ENCODE results near the gene TSPEAR. TPM values are rescaled to one million over a fixed set of nuclear protein-coding genes. Genes with fewer than 3 reads are reported as not detected.

TSPEAR gene
- total RNA-seq, 2 donors from 2014 or later, result not detected

DNA sequence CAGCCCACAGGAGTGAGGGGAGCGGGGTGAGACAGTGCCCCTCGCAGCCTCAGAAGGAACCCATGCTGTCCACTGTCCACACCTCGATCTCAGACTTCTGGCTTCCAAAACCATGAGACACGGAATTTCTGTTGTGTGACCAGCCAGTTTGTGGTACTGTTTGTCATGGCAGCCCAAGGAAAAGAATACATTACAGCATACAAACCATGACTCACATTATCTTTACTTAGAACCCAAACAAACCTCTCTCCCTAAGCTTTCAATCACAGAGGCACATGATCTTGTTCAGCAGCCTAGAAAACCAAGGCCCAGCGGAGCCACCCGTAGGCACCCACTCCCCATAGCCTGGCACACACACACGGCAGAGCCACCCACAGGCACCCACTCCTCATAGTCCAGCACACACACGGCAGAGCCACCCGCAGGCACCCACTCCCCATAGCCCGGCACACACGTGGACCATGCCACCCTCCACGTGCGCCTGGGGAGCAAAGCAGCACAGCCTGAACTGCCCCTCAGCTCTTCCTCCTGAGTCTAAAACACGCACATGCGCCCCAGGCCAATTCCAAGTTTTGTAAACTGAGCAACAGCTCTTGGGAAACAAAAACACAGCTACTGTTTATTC is 138.3 kb downstream of the TSPEAR start:
- Histone ChIP-seq H3K9me3 (peaks cover 0 to 16% of the 10 kb centered on the region in 2 donors), H3K4me1 (no peaks in the 10 kb centered on the region), H3K36me3 (no peaks in the 10 kb centered on the region), H3K27me3 (no peaks in the 10 kb centered on the region), H3K27ac (no peak overlapping the region), H3K4me3 (no peak overlapping the region)
- peak; percentile 11 for DNase-seq (ENCODE audit: low spot score)
- TF ChIP-seq, protein P1, sequence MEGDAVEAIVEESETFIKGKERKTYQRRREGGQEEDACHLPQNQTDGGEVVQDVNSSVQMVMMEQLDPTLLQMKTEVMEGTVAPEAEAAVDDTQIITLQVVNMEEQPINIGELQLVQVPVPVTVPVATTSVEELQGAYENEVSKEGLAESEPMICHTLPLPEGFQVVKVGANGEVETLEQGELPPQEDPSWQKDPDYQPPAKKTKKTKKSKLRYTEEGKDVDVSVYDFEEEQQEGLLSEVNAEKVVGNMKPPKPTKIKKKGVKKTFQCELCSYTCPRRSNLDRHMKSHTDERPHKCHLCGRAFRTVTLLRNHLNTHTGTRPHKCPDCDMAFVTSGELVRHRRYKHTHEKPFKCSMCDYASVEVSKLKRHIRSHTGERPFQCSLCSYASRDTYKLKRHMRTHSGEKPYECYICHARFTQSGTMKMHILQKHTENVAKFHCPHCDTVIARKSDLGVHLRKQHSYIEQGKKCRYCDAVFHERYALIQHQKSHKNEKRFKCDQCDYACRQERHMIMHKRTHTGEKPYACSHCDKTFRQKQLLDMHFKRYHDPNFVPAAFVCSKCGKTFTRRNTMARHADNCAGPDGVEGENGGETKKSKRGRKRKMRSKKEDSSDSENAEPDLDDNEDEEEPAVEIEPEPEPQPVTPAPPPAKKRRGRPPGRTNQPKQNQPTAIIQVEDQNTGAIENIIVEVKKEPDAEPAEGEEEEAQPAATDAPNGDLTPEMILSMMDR (IDR thresholded peaks at IDR 0.05), result no peak

DNA sequence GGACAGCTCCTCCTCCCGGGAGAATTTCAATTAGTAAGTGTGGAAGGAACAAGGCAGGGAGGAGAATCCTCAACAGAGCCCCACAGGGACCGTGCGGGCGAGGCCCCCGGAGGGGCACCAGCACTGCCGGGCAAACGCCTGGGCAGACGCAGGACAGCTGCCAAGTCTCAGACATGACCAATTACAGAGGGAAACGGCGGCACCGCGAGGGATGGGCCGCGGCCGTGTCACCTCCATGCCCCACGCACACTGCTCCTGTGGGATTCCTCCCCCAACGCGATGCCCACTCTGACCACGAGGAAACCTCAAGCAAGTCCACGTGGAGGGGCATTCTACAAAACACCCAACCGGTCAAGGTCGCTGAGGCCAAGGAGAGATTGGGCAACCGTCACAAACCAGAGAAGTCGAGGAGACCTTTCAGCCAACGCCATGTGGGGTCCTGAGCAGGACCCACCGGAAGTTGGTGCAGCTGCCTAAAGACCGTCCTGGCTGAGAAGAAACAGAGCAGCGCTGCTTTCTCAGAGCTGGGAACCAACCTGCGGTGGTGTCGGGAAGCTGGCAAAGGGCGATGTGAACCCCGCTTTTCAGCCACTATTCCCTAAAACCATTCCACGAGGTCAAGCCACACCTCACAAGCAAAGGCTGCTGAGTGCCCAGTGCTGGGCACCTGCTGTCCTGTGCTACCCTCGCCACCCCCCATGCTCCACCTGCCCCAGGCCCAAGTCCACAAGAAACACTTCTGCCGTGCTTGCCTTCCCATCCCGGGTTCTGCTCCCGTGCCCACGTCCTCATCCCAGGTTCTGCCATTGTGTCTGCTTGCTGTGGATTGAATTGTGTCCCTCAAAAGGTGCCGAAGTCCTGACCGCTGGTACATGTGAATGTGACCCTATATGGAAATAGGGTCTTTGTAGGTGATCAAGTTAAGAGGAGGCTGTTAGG is 139.3 kb downstream of the TSPEAR start:
- TF ChIP-seq, protein P1 (IDR thresholded peaks at IDR 0.05), result no peak
- Histone ChIP-seq H3K9me3 (peaks cover 0 to 12% of the 10 kb centered on the region in 2 donors), H3K4me1 (no peaks in the 10 kb centered on the region), H3K4me3 (no peak overlapping the region), H3K27ac (no peak overlapping the region), H3K27me3 (no peaks in the 10 kb centered on the region), H3K36me3 (no peaks in the 10 kb centered on the region)
- DNase-seq (ENCODE audit: low spot score), result peak; percentile 21

DNA sequence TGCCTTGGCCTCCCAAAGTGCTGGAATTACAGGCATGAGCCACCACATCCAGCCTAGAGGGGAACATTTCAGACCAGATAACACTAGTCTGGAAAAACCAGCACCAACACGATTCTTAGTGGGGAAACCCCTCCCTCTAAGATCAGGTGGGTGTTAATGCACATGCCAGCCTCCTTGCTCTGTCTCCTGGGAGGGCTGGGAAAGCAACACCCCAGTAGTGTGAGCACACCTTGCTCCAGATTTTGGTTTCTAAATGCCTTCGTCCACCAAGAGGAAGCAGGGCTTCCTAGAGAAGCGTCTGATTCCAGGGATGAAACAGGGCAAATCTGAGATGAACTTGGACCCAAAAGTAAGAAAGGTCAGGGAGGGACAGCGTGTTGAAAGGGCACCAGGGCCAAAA is 140.1 kb downstream of the TSPEAR start:
- H3K4me3 ChIP-seq, result no peak overlapping the region
- no peaks in the 10 kb centered on the region for H3K4me1 ChIP-seq
- H3K27ac ChIP-seq, result no peak overlapping the region
- peak; percentile 16 for DNase-seq (ENCODE audit: low spot score)
- peaks cover 0 to 6% of the 10 kb centered on the region in 2 donors for H3K9me3 ChIP-seq
- no peaks in the 10 kb centered on the region for H3K36me3 ChIP-seq
- no peaks in the 10 kb centered on the region for H3K27me3 ChIP-seq
- TF ChIP-seq, protein P1 (IDR thresholded peaks at IDR 0.05), result no peak

DNA sequence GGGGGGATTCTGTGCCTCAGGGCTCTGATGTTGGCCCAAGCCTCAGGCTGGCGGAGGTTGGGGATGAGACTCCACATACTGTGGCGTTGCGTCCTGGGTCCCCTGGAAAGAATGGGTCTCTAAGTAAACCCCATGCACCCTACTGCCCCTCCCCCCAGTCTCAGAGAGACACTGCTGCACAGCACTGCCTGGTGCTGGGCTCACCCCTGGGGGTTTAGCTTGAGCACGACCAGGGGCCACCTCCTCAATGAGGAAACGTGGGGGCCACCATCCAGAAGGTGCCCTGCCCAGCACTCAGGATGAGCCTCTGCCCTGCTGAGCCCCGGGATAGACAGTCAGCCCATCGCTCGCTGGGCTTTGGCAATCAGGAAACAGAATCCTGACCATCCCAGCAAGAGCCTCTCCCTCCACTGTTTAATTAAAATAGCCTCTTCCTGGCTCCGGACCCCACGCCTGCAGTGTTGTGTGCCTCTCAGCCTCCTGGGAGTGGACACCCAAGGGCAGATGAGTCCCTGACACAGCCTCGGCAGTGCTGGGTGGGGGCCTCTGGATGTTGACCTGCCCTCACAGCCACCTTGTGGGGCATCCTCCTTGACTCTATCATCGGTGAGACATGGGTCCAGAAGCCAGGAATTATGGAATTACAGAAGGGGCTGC is 141.4 kb downstream of the TSPEAR start:
- no peak overlapping the region for H3K27ac ChIP-seq
- no peaks in the 10 kb centered on the region for H3K36me3 ChIP-seq
- H3K27me3 ChIP-seq, result no peaks in the 10 kb centered on the region
- TF ChIP-seq, protein P1 (IDR thresholded peaks at IDR 0.05), result no peak
- H3K4me3 ChIP-seq, result no peak overlapping the region
- no peaks in the 10 kb centered on the region for H3K4me1 ChIP-seq
- H3K9me3 ChIP-seq, result peaks cover 0 to 6% of the 10 kb centered on the region in 2 donors
- peak; percentile 5 for DNase-seq (ENCODE audit: low spot score)

DNA sequence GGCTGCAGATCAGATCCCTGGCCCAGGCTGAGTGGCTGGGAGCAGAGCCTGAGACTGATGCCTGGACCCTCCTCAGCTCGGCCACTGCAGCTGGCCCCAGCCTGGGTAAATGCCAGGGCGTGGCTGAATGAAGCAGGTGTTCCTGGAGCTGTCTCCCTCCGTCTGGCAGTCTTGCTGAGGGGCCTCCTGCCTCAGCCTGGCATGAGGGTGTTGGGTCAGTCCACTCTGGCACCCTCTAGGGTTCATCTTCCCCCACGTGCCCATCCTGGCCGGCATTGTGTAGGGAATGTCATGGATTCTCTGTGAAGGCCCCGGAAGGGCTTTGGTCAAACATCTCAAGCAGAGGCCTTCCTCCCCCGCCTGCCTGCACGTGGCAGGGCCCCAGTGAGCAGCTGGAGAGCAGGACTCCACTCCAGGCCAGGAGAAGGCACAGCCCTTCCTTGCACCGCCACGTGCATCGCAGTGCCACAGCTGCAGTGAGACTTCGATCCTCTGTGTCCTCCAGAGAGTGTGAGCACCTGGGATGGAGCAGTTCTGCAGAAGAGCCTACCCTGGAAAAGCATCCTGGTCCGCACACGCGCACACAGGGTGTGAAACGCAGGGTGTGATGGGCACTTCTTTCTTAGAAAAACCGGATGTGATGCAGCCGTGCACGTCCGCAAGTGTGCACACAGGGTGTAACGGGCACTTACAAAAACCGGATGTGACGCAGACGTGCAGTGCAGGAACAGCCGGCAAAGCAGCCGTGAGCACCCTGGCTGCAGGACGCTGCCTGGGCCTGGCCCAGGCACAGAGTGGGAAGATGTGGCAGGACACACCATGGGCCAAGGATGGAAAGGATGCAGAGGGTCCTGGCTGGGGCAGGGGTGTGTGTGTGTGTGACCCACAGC is 142.5 kb downstream of the TSPEAR start:
- H3K9me3 ChIP-seq, result peaks cover 0 to 6% of the 10 kb centered on the region in 2 donors
- no peak overlapping the region for H3K4me3 ChIP-seq
- H3K27ac ChIP-seq, result no peak overlapping the region
- H3K4me1 ChIP-seq, result no peaks in the 10 kb centered on the region
- no peak for DNase-seq (ENCODE audit: low spot score)
- TF ChIP-seq, protein P1 (IDR thresholded peaks at IDR 0.05), result no peak
- H3K36me3 ChIP-seq, result no peaks in the 10 kb centered on the region
- H3K27me3 ChIP-seq, result no peaks in the 10 kb centered on the region

Data from right atrium auricular region (tissue), 2 donors.